Measurements from ENCODE around the gene MYO15A.

The MYO15A gene

GRCh38 chr17:18076936-18077335 is 31.6 kb upstream of the MYO15A start:
- H3K4me1 ChIP-seq (ENCODE audit: insufficient read depth, low read length): no peaks in the 10 kb centered on the region
- H3K27ac ChIP-seq (ENCODE audit: low read depth, low read length): no peak overlapping the region
- 94% methylated on average over 7 of the region's 7 CpGs for WGBS
- no peaks in the 10 kb centered on the region for H3K36me3 ChIP-seq (ENCODE audit: insufficient read depth, low read length)
- H3K9ac ChIP-seq (ENCODE audit: low read depth, low read length): no peak overlapping the region
- no peak overlapping the region for H3K4me3 ChIP-seq (ENCODE audit: low read length)
- H3K9me3 ChIP-seq (ENCODE audit: insufficient read depth, low read depth, low read length): no peaks in the 10 kb centered on the region
- no peaks in the 10 kb centered on the region for H3K27me3 ChIP-seq (ENCODE audit: insufficient read depth, low read length)

DNA sequence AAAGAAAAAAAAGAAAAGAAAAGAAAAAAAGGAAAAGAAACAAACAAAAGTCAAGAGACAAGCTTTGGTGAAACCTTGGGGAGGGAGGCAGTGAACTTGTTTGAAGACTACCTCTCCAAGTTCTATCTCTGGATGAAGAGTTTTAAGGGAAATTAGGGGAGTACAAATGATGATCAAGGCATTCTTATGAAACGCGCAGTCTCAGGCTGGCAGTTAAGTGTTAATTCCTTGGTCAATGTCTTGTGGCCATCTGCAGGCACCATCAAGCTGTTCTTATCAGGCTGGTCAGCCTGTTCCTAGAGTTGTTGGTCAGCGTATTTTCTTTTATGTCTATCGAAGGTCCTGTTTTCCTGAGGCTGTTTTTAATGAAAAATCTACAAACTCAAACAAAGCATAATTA is 29.0 kb upstream of the MYO15A start:
- Histone ChIP-seq H3K27ac (ENCODE audit: low read depth, low read length) (no peak overlapping the region), H3K9me3 (ENCODE audit: insufficient read depth, low read depth, low read length) (no peaks in the 10 kb centered on the region), H3K36me3 (ENCODE audit: insufficient read depth, low read length) (no peaks in the 10 kb centered on the region), H3K27me3 (ENCODE audit: insufficient read depth, low read length) (no peaks in the 10 kb centered on the region), H3K4me3 (ENCODE audit: low read length) (no peak overlapping the region), H3K9ac (ENCODE audit: low read depth, low read length) (no peak overlapping the region), H3K4me1 (ENCODE audit: insufficient read depth, low read length) (no peaks in the 10 kb centered on the region)
- WGBS: 93% methylated on average over 4 of the region's 4 CpGs

GRCh38 chr17:18084256-18084655 is 24.3 kb upstream of the MYO15A start:
- Histone ChIP-seq H3K36me3 (ENCODE audit: insufficient read depth, low read length) (no peaks in the 10 kb centered on the region), H3K9me3 (ENCODE audit: insufficient read depth, low read depth, low read length) (no peaks in the 10 kb centered on the region), H3K9ac (ENCODE audit: low read depth, low read length) (no peak overlapping the region), H3K27me3 (ENCODE audit: insufficient read depth, low read length) (no peaks in the 10 kb centered on the region), H3K4me3 (ENCODE audit: low read length) (no peak overlapping the region), H3K27ac (ENCODE audit: low read depth, low read length) (no peak overlapping the region), H3K4me1 (ENCODE audit: insufficient read depth, low read length) (no peaks in the 10 kb centered on the region)
- WGBS: 93% methylated on average over 4 of the region's 4 CpGs

DNA sequence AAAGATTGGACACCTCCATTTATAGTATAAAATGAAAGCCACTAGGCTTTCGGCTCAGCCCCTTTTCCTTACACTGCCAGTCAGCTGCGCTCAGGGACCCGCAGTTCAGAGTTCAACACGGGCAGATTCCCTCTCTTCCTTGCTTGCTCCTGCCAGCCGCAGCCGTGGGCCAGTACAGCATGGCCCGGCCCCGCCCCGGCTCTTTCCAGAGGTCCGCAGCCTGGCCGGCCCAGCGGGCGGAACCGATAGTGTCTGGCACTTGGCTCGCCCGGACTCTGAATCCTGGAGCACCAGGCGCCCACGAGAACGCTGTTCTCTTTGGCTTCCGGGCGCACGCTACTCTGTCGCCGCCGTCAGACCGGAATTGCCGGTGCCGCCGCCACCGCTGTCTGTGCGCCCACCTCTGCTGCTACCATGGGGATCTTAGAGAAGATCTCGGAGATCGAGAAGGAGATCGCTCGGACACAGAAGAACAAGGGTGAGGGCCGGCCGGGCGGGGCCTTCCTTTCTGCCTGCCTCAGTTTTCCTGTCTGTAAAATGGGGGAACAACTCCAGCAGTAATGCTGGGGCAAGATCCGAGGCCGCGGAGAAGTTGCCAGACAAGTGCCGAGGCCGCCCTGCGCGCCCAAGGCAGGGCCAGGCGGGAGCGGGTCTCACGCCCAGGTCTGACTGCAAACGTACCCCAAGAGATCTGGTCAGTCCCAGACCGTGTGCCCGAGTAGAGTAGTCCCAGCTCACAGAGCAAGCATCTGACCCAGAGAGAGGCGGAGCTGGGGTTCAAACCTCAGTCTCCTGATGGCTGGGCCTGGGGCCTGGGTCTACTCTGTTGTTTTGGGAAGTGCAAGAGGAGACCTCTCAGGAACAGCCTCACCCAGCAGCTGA is 20.7 kb upstream of the MYO15A start, which contains the start of gene DRG2:
TSS of gene DRG2 (plus strand) at position 339 of the 882 bp plus-strand sequence. CDS start at position 415, 76 bp downstream.
- peak within 1 kb of the TSS; percentile 85 for H3K9ac ChIP-seq (ENCODE audit: low read depth, low read length)
- H3K27me3 ChIP-seq (ENCODE audit: insufficient read depth, low read length): no peaks in the 10 kb centered on the region
- H3K4me3 ChIP-seq (ENCODE audit: low read length): peak within 1 kb of the TSS; percentile 94
- H3K27ac ChIP-seq (ENCODE audit: low read depth, low read length): peak within 1 kb of the TSS; percentile 64; the same call in 1 of the 2 replicates
- 2% methylated on average over 52 of the region's 52 CpGs for whole genome bisulfite sequencing
- no peaks in the 10 kb centered on the region for H3K4me1 ChIP-seq (ENCODE audit: insufficient read depth, low read length)
- no peaks in the 10 kb centered on the region for H3K9me3 ChIP-seq (ENCODE audit: insufficient read depth, low read depth, low read length)
- peaks cover 11% of the 10 kb centered on the region for H3K36me3 ChIP-seq (ENCODE audit: insufficient read depth, low read length)

DNA sequence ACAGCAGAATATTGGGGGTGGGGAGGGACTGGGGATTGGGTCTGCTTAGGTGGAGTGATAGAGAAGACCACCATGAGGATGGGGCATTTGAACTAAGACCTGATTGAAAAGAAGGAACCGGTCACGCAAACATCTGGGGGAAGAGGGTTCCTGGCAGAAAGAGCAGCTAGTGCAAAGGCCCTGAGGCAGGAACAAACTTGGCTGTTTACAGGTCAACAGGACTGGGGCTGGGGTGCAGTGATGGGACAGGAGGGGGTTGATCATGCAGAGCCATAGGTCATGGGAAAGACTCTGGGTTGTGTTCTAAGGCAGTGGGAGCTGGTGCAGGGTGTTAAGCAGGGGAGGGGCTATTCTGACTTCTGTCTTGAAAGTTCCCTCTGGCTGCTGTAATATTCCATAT is 18.9 kb upstream of the MYO15A start:
- Histone ChIP-seq H3K4me1 (ENCODE audit: insufficient read depth, low read length) (no peaks in the 10 kb centered on the region), H3K9me3 (ENCODE audit: insufficient read depth, low read depth, low read length) (no peaks in the 10 kb centered on the region), H3K36me3 (ENCODE audit: insufficient read depth, low read length) (peaks cover 23% of the 10 kb centered on the region), H3K27me3 (ENCODE audit: insufficient read depth, low read length) (no peaks in the 10 kb centered on the region), H3K4me3 (ENCODE audit: low read length) (no peak overlapping the region), H3K9ac (ENCODE audit: low read depth, low read length) (no peak overlapping the region), H3K27ac (ENCODE audit: low read depth, low read length) (no peak overlapping the region)
- 96% methylated on average over 2 of the region's 2 CpGs for WGBS

- Histone ChIP-seq H3K4me1 (ENCODE audit: insufficient read depth, low read length) (no peaks in the 10 kb centered on the region), H3K27me3 (ENCODE audit: insufficient read depth, low read length) (no peaks in the 10 kb centered on the region), H3K9me3 (ENCODE audit: insufficient read depth, low read depth, low read length) (no peaks in the 10 kb centered on the region), H3K9ac (ENCODE audit: low read depth, low read length) (no peak overlapping the region), H3K27ac (ENCODE audit: low read depth, low read length) (no peak overlapping the region), H3K4me3 (ENCODE audit: low read length) (no peak overlapping the region), H3K36me3 (ENCODE audit: insufficient read depth, low read length) (peaks cover 55% of the 10 kb centered on the region)
- 88% methylated on average over 15 of the region's 15 CpGs for WGBS
These were observed 14.7 kb upstream of the MYO15A start for GRCh38 chr17:18093616-18094408.

GRCh38 chr17:18094409-18094807 is 14.1 kb upstream of the MYO15A start:
- H3K27ac ChIP-seq (ENCODE audit: low read depth, low read length): no peak overlapping the region
- H3K9me3 ChIP-seq (ENCODE audit: insufficient read depth, low read depth, low read length): no peaks in the 10 kb centered on the region
- no peak overlapping the region for H3K9ac ChIP-seq (ENCODE audit: low read depth, low read length)
- H3K36me3 ChIP-seq (ENCODE audit: insufficient read depth, low read length): peaks cover 61% of the 10 kb centered on the region
- H3K4me3 ChIP-seq (ENCODE audit: low read length): no peak overlapping the region
- H3K4me1 ChIP-seq (ENCODE audit: insufficient read depth, low read length): no peaks in the 10 kb centered on the region
- 96% methylated on average over 10 of the region's 10 CpGs for WGBS
- H3K27me3 ChIP-seq (ENCODE audit: insufficient read depth, low read length): no peaks in the 10 kb centered on the region

DNA sequence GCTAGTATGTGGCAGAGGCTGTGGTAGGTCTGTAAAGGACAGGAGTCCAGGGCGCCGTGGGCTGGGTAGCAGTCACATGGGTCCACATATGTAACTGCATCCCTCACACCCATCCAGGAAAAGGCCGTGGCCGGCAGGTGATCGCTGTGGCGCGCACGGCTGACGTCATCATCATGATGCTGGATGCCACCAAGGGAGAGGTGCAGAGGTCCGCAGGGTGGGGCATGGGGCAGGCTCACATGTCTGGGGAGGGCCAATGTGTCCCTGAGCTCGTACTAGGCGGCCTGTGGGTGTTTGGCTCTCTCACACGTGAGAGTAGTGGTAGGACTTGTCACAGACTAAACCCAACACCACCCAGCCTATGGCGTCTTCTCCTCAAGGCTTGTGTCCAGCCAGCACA is 9.0 kb upstream of the MYO15A start:
- Histone ChIP-seq H3K27ac (ENCODE audit: low read depth, low read length) (no peak overlapping the region), H3K9me3 (ENCODE audit: insufficient read depth, low read depth, low read length) (no peaks in the 10 kb centered on the region), H3K27me3 (ENCODE audit: insufficient read depth, low read length) (no peaks in the 10 kb centered on the region), H3K4me3 (ENCODE audit: low read length) (no peak overlapping the region), H3K36me3 (ENCODE audit: insufficient read depth, low read length) (peaks cover 72% of the 10 kb centered on the region), H3K4me1 (ENCODE audit: insufficient read depth, low read length) (no peaks in the 10 kb centered on the region), H3K9ac (ENCODE audit: low read depth, low read length) (no peak overlapping the region)
- 94% methylated on average over 14 of the region's 14 CpGs for WGBS

GRCh38 chr17:18100616-18101015 is 7.9 kb upstream of the MYO15A start:
- Histone ChIP-seq H3K4me3 (ENCODE audit: low read length) (no peak overlapping the region), H3K9ac (ENCODE audit: low read depth, low read length) (no peak overlapping the region), H3K9me3 (ENCODE audit: insufficient read depth, low read depth, low read length) (no peaks in the 10 kb centered on the region), H3K4me1 (ENCODE audit: insufficient read depth, low read length) (no peaks in the 10 kb centered on the region), H3K27me3 (ENCODE audit: insufficient read depth, low read length) (no peaks in the 10 kb centered on the region), H3K27ac (ENCODE audit: low read depth, low read length) (no peak overlapping the region), H3K36me3 (ENCODE audit: insufficient read depth, low read length) (peaks cover 73% of the 10 kb centered on the region)
- 96% methylated on average over 10 of the region's 10 CpGs for WGBS

- Histone ChIP-seq H3K27me3 (ENCODE audit: insufficient read depth, low read length) (no peaks in the 10 kb centered on the region), H3K27ac (ENCODE audit: low read depth, low read length) (no peak overlapping the region), H3K36me3 (ENCODE audit: insufficient read depth, low read length) (peaks cover 68% of the 10 kb centered on the region), H3K4me3 (ENCODE audit: low read length) (no peak overlapping the region), H3K4me1 (ENCODE audit: insufficient read depth, low read length) (no peaks in the 10 kb centered on the region), H3K9ac (ENCODE audit: low read depth, low read length) (no peak overlapping the region), H3K9me3 (ENCODE audit: insufficient read depth, low read depth, low read length) (no peaks in the 10 kb centered on the region)
- 94% methylated on average over 9 of the region's 9 CpGs for WGBS
These were observed 6.7 kb upstream of the MYO15A start for GRCh38 chr17:18101828-18102227.

DNA sequence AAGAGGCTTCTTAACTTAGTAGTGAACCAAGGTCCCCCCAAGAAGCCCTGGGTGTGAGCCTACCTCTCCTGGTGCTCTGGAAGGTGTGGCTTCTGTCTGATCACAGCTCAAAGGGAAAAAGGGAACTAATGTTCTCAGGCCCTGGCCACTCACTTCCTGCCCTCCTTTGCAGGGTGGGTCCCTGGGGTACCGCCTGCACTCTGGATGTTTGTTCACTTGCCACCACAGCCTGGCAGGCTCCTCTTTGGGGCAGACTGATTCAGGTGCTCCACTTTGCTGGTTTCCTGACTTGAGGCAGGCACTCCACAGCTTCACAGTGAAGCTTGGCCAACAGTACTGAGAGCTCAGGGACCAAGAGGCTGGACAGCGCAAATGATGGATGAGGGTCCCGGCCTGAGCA is 5.9 kb upstream of the MYO15A start:
- Histone ChIP-seq H3K4me3 (ENCODE audit: low read length) (no peak overlapping the region), H3K9ac (ENCODE audit: low read depth, low read length) (no peak overlapping the region)

More for the DNA sequence above, 5.9 kb upstream of the MYO15A start:
- no peaks in the 10 kb centered on the region for H3K27me3 ChIP-seq (ENCODE audit: insufficient read depth, low read length)
- H3K4me1 ChIP-seq (ENCODE audit: insufficient read depth, low read length): no peaks in the 10 kb centered on the region
- no peaks in the 10 kb centered on the region for H3K9me3 ChIP-seq (ENCODE audit: insufficient read depth, low read depth, low read length)
- H3K36me3 ChIP-seq (ENCODE audit: insufficient read depth, low read length): peaks cover 60% of the 10 kb centered on the region
- 97% methylated on average over 3 of the region's 3 CpGs for WGBS
- no peak overlapping the region for H3K27ac ChIP-seq (ENCODE audit: low read depth, low read length)

Data from HUES64 (cell line).